Liver (tissue), 9 donors: ENCODE results near the gene POU5F1. TPM values are rescaled to one million over a fixed set of nuclear protein-coding genes. Genes with fewer than 3 reads are reported as not detected.
A peak's percentile ranks its signal among the peaks of the same experiment; 100 is the strongest.
"Not testable (repeated sequence)": the region's sequence is repeated elsewhere in the genome, so short reads cannot be mapped to it uniquely, and the experiment has no call there.

Experiments
- DNase-seq: peaks from one replicate; pipeline ENCODE4 v3.0.0-alpha.2; 2017; ENCODE audit warnings: low spot score
- H3K27ac ChIP-seq, 2 donors: one replicate each; pipeline ENCODE4 v1.7.0; 2013; ENCODE audit warnings: inconsistent platforms in 2 of 2, low read length in 2 of 2, control low read depth in 1 of 2, low read depth in 1 of 2, mild to moderate bottlenecking in 1 of 2
- H3K27me3 ChIP-seq, 4 donors: one replicate each; pipeline versions ENCODE4 v1.6.1 to v1.7.0; 2013; ENCODE audit warnings: low read length in 3 of 4, inconsistent platforms in 1 of 4, mild to moderate bottlenecking in 1 of 4, moderate library complexity in 1 of 4; ENCODE audit not compliant: control insufficient read depth in 4 of 4, insufficient read depth in 4 of 4
- H3K36me3 ChIP-seq, 4 donors: one replicate each; pipeline versions ENCODE4 v1.6.1 to v1.7.0; 2013; ENCODE audit warnings: low read length in 3 of 4, mild to moderate bottlenecking in 3 of 4, low read depth in 1 of 4, moderate library complexity in 1 of 4; ENCODE audit not compliant: control insufficient read depth in 4 of 4, insufficient read depth in 3 of 4
- H3K4me1 ChIP-seq, 4 donors: one replicate each; pipeline versions ENCODE4 v1.6.1 to v1.7.0; 2013; ENCODE audit warnings: low read length in 3 of 4, mild to moderate bottlenecking in 3 of 4, moderate library complexity in 1 of 4; ENCODE audit not compliant: control insufficient read depth in 4 of 4, insufficient read depth in 4 of 4
- H3K4me3 ChIP-seq, 3 donors: one replicate each; pipeline versions ENCODE4 v1.6.1 to v1.7.0; 2013; ENCODE audit warnings: low read length in 3 of 3, control low read depth in 1 of 3, low read depth in 1 of 3, mild to moderate bottlenecking in 1 of 3
- H3K9ac ChIP-seq, 2 donors: one replicate each; pipeline ENCODE4 v1.7.0; 2013; ENCODE audit warnings: low read length in 2 of 2, mild to moderate bottlenecking in 2 of 2, moderate library complexity in 2 of 2, control low read depth in 1 of 2, low read depth in 1 of 2
- H3K9me3 ChIP-seq, 4 donors: one replicate each; pipeline versions ENCODE4 v1.6.1 to v1.7.0; 2013; ENCODE audit warnings: low read length in 3 of 4; ENCODE audit not compliant: control insufficient read depth in 4 of 4
- EGR1 ChIP-seq, 2 donors: IDR thresholded peaks; 2 replicates each; pipeline ENCODE4 v1.6.1; 2016 to 2018; ENCODE audit warnings: antibody characterized with exemption in 2 of 2, low read depth in 2 of 2
- FOXA1 ChIP-seq: IDR thresholded peaks from 2 replicates; pipeline ENCODE4 v1.6.1; 2016; ENCODE audit warnings: antibody characterized with exemption
- FOXA2 ChIP-seq: IDR thresholded peaks from 2 replicates; pipeline ENCODE4 v1.6.1; 2016; ENCODE audit warnings: antibody characterized with exemption
- GABPA ChIP-seq, 2 donors: IDR thresholded peaks in 1 of 2; conservative IDR thresholded peaks in 1 of 2; 2 replicates each; pipeline ENCODE4 v1.6.1; 2016; ENCODE audit warnings: antibody characterized with exemption in 2 of 2, mild to moderate bottlenecking in 1 of 2, moderate library complexity in 1 of 2
- HNF4A ChIP-seq, 2 donors: conservative IDR thresholded peaks; 2 replicates each; pipeline ENCODE4 v1.6.1; 2016; ENCODE audit warnings: antibody characterized with exemption in 2 of 2, mild to moderate bottlenecking in 2 of 2
- HNF4G ChIP-seq: IDR thresholded peaks from 2 replicates; pipeline ENCODE4 v1.6.1; 2016; ENCODE audit warnings: antibody characterized with exemption
- JUND ChIP-seq, 2 donors: IDR thresholded peaks; 2 replicates each; pipeline ENCODE4 v1.6.1; 2016; ENCODE audit warnings: antibody characterized with exemption in 2 of 2
- RAD21 ChIP-seq, 2 donors: IDR thresholded peaks; 2 replicates each; pipeline ENCODE4 v1.6.1; 2016; ENCODE audit warnings: antibody characterized with exemption in 2 of 2, mild to moderate bottlenecking in 2 of 2
- RXRA ChIP-seq, 2 donors: IDR thresholded peaks; 2 replicates each; pipeline ENCODE4 v1.6.1; 2017 to 2018; ENCODE audit warnings: antibody characterized with exemption in 2 of 2, mild to moderate bottlenecking in 1 of 2
- YY1 ChIP-seq: IDR thresholded peaks from 2 replicates; pipeline ENCODE4 v1.6.1; 2016; ENCODE audit warnings: antibody characterized with exemption, mild to moderate bottlenecking
- WGBS: extraction: QIAGEN DNeasy Blood & Tissue Kit; methylation state at CpG from one replicate; pipeline ENCODE4 v1.1.7; 2013; 5-methylcytosine and 5-hydroxymethylcytosine counted together
- polyA plus RNA-seq, 2 donors: library from polyadenylated mRNA; stranded (reverse) in 1 of 2; unstranded in 1 of 2; fragments of 200-250 nt in 1 of 2; fragments of >200 nt in 1 of 2; fragmentation: Nextera tagmentation in 1 of 2; extraction: Ambion mirVana in 1 of 2; gene quantifications; one replicate each; pipeline versions ENCODE4 v1.2.1 to v1.2.3, GENCODE V29; 2013 to 2015
- total RNA-seq, 2 donors: library from RNA; depleted of rRNA; stranded (reverse); fragments of >200 nt; gene quantifications; one replicate each; pipeline ENCODE4 v1.2.3, GENCODE V29; 2014
- TF ChIP-seq, protein P1 (sequence below): fragments of 150-350 bp; IDR thresholded peaks from 2 replicates; pipeline ENCODE4 v1.5.1; 2017; ENCODE audit warnings: improper control_type of control experiment, low read depth, low read length; ENCODE audit not compliant: missing input control
- TF ChIP-seq, protein P2 (sequence below): IDR thresholded peaks from 2 replicates; pipeline ENCODE4 v1.6.1; 2016; ENCODE audit warnings: antibody characterized with exemption
- TF ChIP-seq, protein P3 (sequence below): IDR thresholded peaks from 2 replicates; pipeline ENCODE4 v1.6.1; 2016; ENCODE audit warnings: antibody characterized with exemption
- donor health status: healthy.
- donor health status: healthy.
- donor health status: healthy.
- donor health status: healthy.
- donor health status: healthy.

Gene POU5F1
- total and polyA plus RNA-seq, 4 donors, result 0.32 to 3.2 TPM; not detected in 2

DNA sequence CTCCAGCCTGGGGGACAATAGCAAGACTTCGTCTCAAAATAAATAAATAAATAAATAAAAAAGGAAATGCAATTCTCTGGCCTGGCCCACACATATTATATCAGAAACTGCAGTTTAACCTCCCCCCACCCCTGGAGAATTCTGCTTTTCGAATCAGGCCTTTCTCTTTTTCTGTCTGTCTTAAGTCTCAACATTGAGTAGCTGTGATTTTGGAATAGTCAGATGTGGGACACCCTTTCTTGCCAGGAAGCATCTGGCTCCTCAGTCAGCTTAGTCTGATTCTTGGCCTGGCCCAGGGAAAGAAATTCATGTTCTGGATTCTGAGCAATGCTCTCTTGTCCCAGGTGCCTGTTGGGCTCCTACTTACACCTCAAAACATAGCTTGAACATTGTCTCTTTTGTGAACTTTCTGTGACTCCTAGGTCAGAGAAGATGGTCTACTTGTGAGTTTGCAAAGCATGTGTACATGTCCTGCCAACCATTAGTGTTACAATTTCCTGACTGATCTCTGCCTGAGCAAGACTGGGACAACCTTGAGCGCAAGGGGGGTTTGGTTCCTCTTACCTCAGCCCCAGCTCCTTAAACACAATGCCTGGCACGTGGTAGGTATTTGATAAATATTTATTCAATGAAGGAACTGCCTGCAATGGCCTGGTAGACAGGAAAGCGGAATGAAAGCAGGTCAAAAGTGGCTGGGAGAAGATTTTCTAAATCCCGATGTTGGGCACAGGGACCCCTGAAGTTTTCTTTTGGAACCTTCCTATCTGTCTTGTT lies 23.8 kb upstream of the POU5F1 start:
- Histone ChIP-seq H3K27ac (no peak overlapping the region), H3K9me3 (no peaks in the 10 kb centered on the region), H3K36me3 (peaks cover 0 to 2% (median 0%) of the 10 kb centered on the region in 4 donors), H3K9ac (no peak overlapping the region), H3K27me3 (no peaks in the 10 kb centered on the region), H3K4me3 (no peak overlapping the region), H3K4me1 (peaks cover 0 to 7% (median 1%) of the 10 kb centered on the region in 4 donors)
- no peak for DNase-seq
- TF ChIP-seq, protein P1, sequence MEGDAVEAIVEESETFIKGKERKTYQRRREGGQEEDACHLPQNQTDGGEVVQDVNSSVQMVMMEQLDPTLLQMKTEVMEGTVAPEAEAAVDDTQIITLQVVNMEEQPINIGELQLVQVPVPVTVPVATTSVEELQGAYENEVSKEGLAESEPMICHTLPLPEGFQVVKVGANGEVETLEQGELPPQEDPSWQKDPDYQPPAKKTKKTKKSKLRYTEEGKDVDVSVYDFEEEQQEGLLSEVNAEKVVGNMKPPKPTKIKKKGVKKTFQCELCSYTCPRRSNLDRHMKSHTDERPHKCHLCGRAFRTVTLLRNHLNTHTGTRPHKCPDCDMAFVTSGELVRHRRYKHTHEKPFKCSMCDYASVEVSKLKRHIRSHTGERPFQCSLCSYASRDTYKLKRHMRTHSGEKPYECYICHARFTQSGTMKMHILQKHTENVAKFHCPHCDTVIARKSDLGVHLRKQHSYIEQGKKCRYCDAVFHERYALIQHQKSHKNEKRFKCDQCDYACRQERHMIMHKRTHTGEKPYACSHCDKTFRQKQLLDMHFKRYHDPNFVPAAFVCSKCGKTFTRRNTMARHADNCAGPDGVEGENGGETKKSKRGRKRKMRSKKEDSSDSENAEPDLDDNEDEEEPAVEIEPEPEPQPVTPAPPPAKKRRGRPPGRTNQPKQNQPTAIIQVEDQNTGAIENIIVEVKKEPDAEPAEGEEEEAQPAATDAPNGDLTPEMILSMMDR, result no peak
- TF ChIP-seq RXRA (IDR thresholded peaks at IDR 0.05), result no peak
- TF ChIP-seq YY1, result no peak
- TF ChIP-seq HNF4A (conservative IDR thresholded peaks at IDR 0.05), result no peak
- TF ChIP-seq, protein P2, sequence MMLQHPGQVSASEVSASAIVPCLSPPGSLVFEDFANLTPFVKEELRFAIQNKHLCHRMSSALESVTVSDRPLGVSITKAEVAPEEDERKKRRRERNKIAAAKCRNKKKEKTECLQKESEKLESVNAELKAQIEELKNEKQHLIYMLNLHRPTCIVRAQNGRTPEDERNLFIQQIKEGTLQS, result no peak
- no peak for TF ChIP-seq HNF4G
- TF ChIP-seq JUND (IDR thresholded peaks at IDR 0.05), result no peak
- TF ChIP-seq GABPA (IDR thresholded peaks at IDR 0.05 in 1 of 2, conservative IDR thresholded peaks at IDR 0.05 in 1 of 2), result no peak
- WGBS, result 77% methylated on average over 6 of the region's 6 CpGs

DNA sequence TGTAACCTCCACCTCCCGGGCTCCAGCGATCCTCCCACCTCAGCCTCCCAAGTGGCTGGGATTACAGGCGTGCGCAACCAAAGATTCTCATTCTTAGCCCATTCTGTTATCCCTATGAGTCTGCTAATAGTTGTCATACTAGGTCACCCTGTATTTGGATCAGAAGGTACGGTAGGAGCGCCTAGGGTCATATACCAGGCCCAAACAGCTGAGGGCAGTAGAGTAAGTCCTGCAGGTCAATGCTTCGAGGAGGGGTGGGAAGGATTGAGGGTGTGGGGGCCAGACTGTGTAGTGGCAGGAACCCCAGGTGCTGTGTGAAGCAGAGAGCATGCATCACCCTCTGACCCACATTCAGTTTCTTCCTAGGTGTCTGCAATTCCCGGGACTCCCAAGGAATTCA lies 22.7 kb upstream of the POU5F1 start:
- H3K4me3 ChIP-seq, result no peak overlapping the region
- no peak overlapping the region for H3K27ac ChIP-seq
- H3K36me3 ChIP-seq, result peaks cover 0 to 2% (median 0%) of the 10 kb centered on the region in 4 donors
- WGBS, result 83% methylated on average over 8 of the region's 8 CpGs
- peaks cover 0 to 7% (median 1%) of the 10 kb centered on the region in 4 donors for H3K4me1 ChIP-seq
- TF ChIP-seq, protein P3, sequence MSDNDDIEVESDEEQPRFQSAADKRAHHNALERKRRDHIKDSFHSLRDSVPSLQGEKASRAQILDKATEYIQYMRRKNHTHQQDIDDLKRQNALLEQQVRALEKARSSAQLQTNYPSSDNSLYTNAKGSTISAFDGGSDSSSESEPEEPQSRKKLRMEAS, result no peak
- TF ChIP-seq FOXA1, result no peak
- TF ChIP-seq JUND (IDR thresholded peaks at IDR 0.05), result no peak
- no peak for TF ChIP-seq FOXA2
- TF ChIP-seq EGR1 (IDR thresholded peaks at IDR 0.05; ENCODE audit: low read depth in 2 of 2), result no peak
- TF ChIP-seq HNF4A (conservative IDR thresholded peaks at IDR 0.05), result no peak
- H3K9me3 ChIP-seq, result no peaks in the 10 kb centered on the region
- H3K9ac ChIP-seq, result no peak overlapping the region
- H3K27me3 ChIP-seq, result no peaks in the 10 kb centered on the region
- no peak for DNase-seq

DNA sequence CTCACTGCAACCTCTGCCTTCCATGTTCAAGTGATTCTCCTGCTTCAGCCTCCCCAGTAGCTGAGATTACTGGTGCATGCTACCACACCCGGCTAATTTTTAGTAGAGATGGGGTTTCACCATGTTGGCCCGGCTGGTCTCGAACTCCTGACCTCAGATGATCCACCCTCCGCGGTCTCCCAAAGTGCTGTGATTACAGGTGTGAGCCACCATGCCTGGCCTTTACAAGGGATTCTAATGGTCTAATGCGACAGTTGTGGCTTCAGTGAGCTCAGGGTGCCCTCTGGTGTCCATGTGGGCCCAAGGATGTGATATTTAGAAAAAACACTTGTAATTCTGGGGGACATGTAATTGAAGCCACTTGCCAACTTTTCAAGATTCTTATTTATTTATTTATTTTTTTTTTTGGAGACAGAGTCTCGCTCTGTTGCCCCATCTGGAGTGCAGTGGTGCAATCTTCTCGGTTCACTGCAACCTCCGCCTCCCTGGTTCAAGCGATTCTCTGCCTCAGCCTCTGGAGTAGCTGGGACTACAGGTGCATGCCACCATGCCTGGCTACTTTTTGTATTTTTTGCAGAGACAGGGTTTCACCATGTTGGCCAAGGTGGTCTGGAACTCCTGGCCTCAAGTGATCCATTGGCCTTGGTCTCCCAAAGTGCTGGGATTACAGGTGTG lies 22.1 kb upstream of the POU5F1 start:
- WGBS, result 50% methylated on average over 10 of the region's 10 CpGs
- not testable (repeated sequence) for H3K27me3 ChIP-seq, H3K9me3 ChIP-seq, H3K4me3 ChIP-seq, H3K36me3 ChIP-seq, H3K9ac ChIP-seq, H3K27ac ChIP-seq, H3K4me1 ChIP-seq
- DNase-seq, result peak; percentile 55
- TF ChIP-seq RAD21 (IDR thresholded peaks at IDR 0.05) (peak; percentile 91 to 92), RXRA (IDR thresholded peaks at IDR 0.05) (peak in 1 of 2 donors; percentile 14)
- TF ChIP-seq, protein P1, result peak; percentile 84
